UCSD-AML1 (cell line): Measurements from ENCODE around the gene FAM98C.
"Not testable (repeated sequence)": the region's sequence is repeated elsewhere in the genome, so short reads cannot be mapped to it uniquely, and the experiment has no call there.

Experiments
- DNase-seq: peaks from one replicate; lab custom pipeline; 2025; ENCODE audit not compliant: unreplicated experiment; lab: John Stamatoyannopoulos, UW

Gene FAM98C

GRCh38 chr19:38425222-38425809 lies 22.4 kb downstream of the FAM98C start:
- peak; percentile 47 for DNase-seq

DNA sequence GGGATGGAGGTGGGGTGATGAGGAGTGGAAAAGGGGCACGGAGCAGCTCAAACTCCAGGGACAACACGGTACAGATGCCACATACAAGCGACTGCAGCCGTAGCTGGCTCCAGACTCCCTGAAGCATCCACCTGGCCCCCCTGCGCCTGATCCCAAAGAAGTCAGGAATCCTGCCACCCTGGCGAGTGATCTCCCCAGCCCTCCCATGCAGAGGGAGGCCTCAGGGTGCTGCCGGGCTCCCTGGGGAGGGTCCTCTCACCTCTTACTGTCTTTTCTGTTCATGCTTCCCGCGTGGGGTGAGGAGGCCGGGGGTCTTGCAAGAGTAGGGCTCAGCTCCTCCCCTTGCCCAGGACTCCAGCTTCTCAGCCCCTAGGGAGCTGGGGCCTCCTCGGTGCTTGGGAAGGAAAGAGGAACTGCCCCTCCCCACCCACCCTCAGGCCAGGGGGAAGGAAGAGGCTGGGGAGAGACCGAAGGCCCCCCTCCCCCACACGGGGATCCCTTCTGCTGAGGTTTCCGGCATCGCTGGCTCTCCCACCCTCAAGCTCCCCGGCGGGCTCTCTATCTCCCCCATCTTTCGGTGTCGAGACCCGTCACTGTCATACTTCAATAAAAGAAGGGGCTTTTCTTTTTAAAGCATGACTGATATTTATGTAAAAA lies 23.0 kb downstream of the FAM98C start, which contains the start of gene RASGRP4:
RASGRP4 (minus strand) TSS at position 410 of the 657 bp plus-strand sequence; CDS start at position 282, 128 bp downstream.
- peak; percentile 90 for DNase-seq

DNA sequence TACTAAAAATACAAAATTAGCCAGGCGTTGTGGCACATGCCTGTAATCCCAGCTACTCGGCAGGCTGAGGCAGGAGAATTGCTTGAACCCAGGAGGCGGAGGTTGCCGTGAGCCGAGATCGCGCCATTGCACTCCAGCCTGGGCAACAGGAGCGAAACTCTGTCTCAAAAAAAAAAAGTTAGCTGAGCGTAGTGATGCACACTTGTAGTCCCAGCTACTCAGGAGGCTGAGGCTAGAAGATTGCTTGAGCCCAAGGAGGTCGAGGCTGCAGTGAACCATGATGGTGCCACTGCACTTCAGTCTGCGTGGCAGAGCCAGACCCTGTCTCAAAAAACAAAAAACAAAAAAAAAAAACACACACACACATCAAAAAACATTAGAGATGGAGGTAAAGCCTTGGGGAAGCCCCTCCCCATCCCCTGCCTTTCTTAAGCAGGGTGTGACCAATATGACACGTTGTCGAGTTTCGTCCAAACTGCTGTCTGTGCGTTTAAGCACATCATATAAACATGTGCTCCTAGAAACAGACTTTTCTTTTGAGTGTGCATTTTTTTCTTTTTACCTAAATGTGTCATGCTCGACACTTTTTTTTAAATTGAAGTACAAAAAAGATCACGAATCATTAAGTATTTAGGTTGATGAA lies 24.3 kb downstream of the FAM98C start:
- DNase-seq: not testable (repeated sequence)

- peak; percentile 26 for DNase-seq
Observed at GRCh38 chr19:38429055-38429810, 26.3 kb downstream of the FAM98C start.

- no peak for DNase-seq
Observed at GRCh38 chr19:38429811-38430156, 26.9 kb downstream of the FAM98C start.

- no peak for DNase-seq
Observed at GRCh38 chr19:38430931-38431330, 28.0 kb downstream of the FAM98C start.

DNA sequence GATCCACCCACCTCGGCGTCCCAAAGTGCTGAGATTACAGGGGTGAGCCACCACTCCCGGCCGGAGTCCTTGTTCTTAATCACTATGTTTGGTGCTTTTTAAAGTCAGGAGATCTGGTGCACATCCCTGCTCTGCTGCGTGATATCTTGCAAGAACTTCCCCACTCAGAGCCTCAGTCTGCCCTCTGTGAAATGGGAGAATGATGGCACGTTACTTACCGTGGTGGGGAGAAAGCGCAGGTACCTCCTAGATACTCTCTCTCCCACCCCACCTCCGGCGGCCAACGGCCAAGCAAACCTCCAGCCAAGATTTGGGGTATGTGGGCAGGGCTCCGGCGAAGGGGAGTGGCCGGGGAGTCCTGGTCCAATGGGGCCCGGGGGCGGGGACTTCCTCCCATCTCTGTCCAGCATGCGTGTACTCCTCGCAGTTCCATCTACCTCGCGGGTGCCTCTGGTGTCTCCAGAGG lies 30.4 kb downstream of the FAM98C start, which contains the start of gene RYR1:
RYR1 (plus strand) TSS at position 424 of the 466 bp plus-strand sequence. CDS start 139 bp downstream, outside the sequence.
- DNase-seq: peak; percentile 54

- DNase-seq: peak; percentile 65
Observed at GRCh38 chr19:38434549-38435051, 31.7 kb downstream of the FAM98C start.

GRCh38 chr19:38437295-38437694 lies 34.4 kb downstream of the FAM98C start:
- no peak for DNase-seq

- no peak for DNase-seq
Observed at GRCh38 chr19:38437917-38438316, 35.0 kb downstream of the FAM98C start.

DNA sequence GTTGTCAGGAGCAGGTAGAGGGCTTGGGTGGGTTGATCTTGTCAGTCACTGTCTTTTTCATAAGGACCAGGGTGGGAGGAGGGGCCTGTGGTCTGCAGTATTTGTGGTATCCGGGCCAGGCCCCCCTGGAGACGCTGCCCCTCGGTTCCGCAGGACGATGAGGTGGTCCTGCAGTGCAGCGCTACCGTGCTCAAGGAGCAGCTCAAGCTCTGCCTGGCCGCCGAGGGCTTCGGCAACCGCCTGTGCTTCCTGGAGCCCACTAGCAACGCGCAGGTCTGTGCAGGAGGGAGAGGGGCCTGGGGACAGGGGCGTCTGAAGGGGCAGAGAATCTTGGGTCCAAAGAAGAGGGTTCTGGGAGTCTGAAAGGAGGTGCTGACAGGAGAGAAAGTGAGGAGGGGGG lies 37.7 kb downstream of the FAM98C start:
- no peak for DNase-seq

GRCh38 chr19:38441657-38442348 lies 38.9 kb downstream of the FAM98C start:
- DNase-seq: peak; percentile 45

- no peak for DNase-seq
Observed at GRCh38 chr19:38442736-38443135, 39.8 kb downstream of the FAM98C start.

- no peak for DNase-seq
Observed at GRCh38 chr19:38443458-38443999, 40.6 kb downstream of the FAM98C start.

GRCh38 chr19:38444026-38444425 lies 41.1 kb downstream of the FAM98C start:
- DNase-seq: no peak

DNA sequence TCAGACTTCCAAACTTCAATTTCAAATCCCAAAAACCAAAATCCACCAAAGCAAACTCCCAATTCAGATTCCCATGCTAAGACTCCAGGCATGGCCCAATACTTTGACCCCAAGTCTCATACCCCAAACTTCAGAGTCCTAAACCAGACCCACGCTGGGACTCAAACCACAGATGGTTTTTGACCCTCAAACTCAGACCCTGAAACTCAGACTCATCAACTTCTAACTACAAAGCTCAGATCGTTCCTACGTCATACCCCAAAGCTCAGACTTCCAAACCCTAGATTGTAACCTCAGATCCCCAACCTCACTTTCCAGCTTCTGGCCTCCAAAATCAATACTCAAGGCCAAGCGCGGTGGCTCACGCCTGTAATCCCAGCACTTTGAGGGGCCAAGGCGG lies 42.5 kb downstream of the FAM98C start:
- DNase-seq: no peak

DNA sequence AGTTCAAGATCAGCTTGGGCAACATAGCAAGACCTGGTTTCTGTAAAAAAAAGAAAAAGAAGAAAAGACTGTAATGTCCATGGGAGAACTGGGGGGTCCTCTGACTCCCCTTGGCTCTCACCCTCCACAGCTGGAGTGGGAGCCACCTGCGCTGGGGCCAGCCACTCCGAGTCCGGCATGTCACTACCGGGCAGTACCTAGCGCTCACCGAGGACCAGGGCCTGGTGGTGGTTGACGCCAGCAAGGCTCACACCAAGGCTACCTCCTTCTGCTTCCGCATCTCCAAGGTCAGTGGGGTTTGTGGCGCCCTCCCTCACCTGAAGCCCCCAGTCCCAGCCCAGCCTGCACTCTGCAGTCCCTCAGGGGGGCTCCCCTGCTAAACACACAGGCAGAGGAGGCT lies 45.3 kb downstream of the FAM98C start:
- no peak for DNase-seq

GRCh38 chr19:38449518-38449917 lies 46.6 kb downstream of the FAM98C start:
- no peak for DNase-seq

DNA sequence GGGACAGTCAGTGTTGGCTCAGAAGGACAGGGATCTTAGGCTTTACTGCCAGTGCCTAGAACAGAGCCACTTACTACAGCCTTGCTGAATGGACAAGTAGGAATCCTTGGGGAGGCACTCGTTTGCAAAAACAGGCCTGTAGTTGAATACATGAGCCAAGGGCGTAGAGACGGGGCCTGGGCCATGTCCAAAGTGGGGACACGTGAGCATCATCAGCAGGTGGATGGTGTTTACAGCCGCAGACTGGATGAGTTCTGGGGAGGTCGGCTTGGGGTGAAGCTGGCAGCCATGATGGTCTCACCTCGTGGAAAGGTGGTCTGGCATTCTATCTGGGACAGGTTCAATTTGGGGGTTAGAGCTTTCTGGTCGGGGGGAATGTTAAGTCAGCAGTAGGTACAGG lies 48.1 kb downstream of the FAM98C start:
- no peak for DNase-seq

DNA sequence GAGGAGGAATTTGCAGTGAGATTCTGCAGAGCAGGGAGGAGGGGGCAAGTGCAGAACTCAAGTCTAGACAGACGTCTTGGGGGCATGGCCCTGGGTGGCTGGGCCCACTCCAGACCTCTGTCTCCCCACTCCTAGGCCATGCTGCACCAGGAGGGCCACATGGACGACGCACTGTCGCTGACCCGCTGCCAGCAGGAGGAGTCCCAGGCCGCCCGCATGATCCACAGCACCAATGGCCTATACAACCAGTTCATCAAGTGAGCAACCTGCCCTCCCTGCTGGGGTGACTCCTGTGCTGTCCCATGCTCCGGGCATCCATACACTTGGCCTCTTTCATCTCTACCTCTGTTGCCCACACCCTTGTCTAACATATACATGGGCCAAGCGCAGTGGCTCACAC lies 48.7 kb downstream of the FAM98C start:
- DNase-seq: no peak
